ENCODE data around the gene ERBB4. TPM values are rescaled to one million over a fixed set of nuclear protein-coding genes. Genes with fewer than 3 reads are reported as not detected.

ERBB4 gene
- total RNA-seq, 2 donors from 2014 or later: not detected

DNA sequence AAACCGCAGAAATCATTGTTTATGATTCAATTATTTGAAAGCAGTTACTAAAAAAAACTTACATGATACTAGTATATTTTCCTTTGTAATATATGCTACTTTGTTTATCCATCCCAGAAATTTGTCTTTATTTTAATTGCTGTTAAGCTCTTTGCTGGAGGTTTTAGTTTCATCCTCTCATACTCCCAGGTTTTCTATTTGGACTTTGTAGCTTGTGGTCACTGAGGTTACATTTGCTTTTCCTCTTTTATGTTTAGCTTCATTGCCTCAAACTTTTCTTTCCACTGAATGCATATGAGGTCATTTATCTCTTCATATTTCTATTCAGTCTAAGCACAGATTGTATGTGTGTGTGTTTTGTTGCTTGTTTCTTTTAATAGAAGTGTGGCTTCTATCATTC lies 89.9 kb downstream of the ERBB4 start:
- no peaks in the 10 kb centered on the region for H3K27me3 Mint-ChIP-seq (ENCODE audit: low read depth)
- DNase-seq: no peak

DNA sequence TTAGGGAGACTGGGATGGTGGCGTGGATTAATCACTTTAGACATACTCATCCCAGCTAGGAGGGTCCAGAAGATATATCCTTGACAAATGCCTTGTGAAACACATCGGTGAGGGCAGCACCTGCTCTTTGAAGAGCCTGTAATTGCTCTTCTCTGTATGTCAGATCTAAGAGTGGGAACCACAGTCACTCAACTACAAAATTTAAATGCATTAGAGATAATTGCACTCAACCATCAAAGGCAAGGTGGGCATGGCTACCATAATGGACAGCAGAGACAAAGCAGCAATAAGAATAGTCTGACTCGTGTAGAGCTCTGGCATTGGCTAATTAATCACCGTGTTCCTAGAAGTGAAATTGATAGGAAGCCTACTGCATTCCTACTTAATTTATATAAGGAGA lies 96.8 kb downstream of the ERBB4 start:
- H3K4me3 Mint-ChIP-seq: no peak overlapping the region
- H3K27ac Mint-ChIP-seq: no peak overlapping the region
- no peaks in the 10 kb centered on the region for H3K36me3 Mint-ChIP-seq (ENCODE audit: insufficient read depth in 2 of 2)

More for the DNA sequence above, 89.9 kb downstream of the ERBB4 start:
- ATAC-seq (replicated peaks in 1 of 2): no peak
- Mint-ChIP-seq H3K4me1 (ENCODE audit: low read depth) (no peaks in the 10 kb centered on the region), H3K36me3 (ENCODE audit: insufficient read depth in 2 of 2) (no peaks in the 10 kb centered on the region), H3K27ac (no peak overlapping the region), H3K9me3 (no peaks in the 10 kb centered on the region), H3K4me3 (no peak overlapping the region)

DNA sequence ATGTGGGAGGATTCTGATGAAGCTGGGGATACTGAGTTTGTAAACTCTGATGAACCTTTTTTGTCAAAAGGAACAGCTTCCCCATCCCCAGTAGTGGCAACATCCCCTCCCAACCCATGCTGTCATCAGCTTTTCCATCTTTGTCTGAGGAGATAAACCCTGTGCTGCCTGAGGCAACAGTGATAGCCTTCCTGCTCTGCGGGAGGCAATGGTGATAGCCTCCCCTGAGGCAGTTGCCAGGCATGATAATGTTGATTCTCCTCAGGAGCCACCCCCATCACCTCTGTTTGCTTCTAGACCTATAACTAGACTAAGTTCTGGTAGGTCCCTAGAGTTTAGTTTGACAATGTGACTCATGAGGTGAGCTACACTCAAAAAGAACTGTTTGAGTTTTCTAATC lies 97.5 kb downstream of the ERBB4 start:
- no peak for DNase-seq
- Mint-ChIP-seq H3K9me3 (peaks cover 6 to 11% of the 10 kb centered on the region in 2 donors), H3K27ac (no peak overlapping the region), H3K27me3 (ENCODE audit: low read depth) (no peaks in the 10 kb centered on the region), H3K4me1 (ENCODE audit: low read depth) (no peaks in the 10 kb centered on the region), H3K4me3 (no peak overlapping the region), H3K36me3 (ENCODE audit: insufficient read depth in 2 of 2) (no peaks in the 10 kb centered on the region)
- ATAC-seq (replicated peaks in 1 of 2): no peak

More for the DNA sequence above, 96.8 kb downstream of the ERBB4 start:
- Mint-ChIP-seq H3K9me3 (peaks cover 6 to 11% of the 10 kb centered on the region in 2 donors), H3K4me1 (ENCODE audit: low read depth) (no peaks in the 10 kb centered on the region), H3K27me3 (ENCODE audit: low read depth) (no peaks in the 10 kb centered on the region)
- no peak for ATAC-seq (replicated peaks in 1 of 2)
- no peak for DNase-seq

DNA sequence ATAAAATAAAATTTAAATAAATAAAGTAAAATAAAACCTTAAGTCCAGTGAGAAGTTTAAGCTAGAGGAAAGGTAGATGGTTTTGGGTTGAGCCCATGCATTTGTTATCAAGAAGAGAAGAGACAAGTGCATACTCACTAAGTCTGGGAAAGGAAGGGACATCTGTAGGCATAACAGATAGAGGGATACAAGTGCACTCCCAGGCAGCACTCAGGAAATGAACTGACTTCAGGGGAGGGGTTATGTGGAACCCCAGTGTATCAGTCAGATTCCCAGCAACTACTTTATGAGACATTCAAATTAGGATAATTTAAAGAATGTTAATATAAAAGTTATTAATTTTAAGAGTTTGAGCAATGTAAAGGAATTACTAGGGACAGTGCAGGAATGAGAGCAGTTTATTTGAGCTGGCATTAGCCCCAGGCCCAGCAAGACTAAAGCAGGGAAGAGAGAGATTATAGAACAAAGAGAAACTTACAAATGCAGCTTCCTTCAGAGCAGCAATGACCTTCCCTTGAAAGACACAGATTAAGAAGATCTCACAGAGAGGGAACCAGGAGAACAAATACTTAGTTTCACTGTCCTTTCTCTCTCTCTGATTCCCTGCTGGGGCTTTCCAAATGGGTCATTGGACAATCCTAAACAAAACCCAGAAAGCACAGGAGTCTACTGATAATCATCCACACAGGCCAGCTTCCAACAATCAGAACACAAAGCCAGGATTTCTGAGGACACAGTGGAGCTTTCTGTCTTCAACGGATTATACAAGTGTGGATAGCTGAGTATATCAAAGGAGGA lies 109.7 kb downstream of the ERBB4 start:
- Mint-ChIP-seq H3K4me3 (no peak overlapping the region), H3K27me3 (ENCODE audit: low read depth) (no peaks in the 10 kb centered on the region), H3K4me1 (ENCODE audit: low read depth) (no peaks in the 10 kb centered on the region), H3K27ac (no peak overlapping the region), H3K36me3 (ENCODE audit: insufficient read depth in 2 of 2) (no peaks in the 10 kb centered on the region), H3K9me3 (peaks cover 1 to 4% of the 10 kb centered on the region in 2 donors)
- no peak for DNase-seq
- ATAC-seq (replicated peaks in 1 of 2): no peak

DNA sequence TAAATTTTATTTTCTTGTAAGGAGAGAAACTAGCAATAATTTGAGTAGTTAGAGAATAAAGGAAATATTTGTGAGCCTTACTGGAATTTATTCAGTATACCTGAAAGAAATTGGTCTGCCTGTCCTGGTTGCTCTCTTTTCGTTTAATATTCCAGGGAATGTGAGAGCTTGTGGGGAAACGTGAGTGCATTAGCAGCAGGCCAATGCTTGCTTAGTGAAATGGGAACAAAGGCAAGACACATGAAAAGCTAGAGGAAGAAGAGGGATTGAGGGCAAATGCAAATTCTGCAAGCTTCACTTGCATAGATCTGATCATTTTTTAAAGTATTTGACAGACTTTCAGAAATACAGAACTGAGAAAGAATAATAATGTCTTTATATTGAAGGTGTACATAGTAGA lies 111.0 kb downstream of the ERBB4 start:
- ATAC-seq (replicated peaks in 1 of 2) (no peak), DNase-seq (no peak)
- no peaks in the 10 kb centered on the region for H3K36me3 Mint-ChIP-seq (ENCODE audit: insufficient read depth in 2 of 2)
- H3K27me3 Mint-ChIP-seq (ENCODE audit: low read depth): no peaks in the 10 kb centered on the region
- H3K4me1 Mint-ChIP-seq (ENCODE audit: low read depth): no peaks in the 10 kb centered on the region
- no peak overlapping the region for H3K4me3 Mint-ChIP-seq
- peaks cover 1 to 4% of the 10 kb centered on the region in 2 donors for H3K9me3 Mint-ChIP-seq
- H3K27ac Mint-ChIP-seq: no peak overlapping the region

- no peaks in the 10 kb centered on the region for H3K36me3 Mint-ChIP-seq (ENCODE audit: insufficient read depth in 2 of 2)
- DNase-seq (no peak), ATAC-seq (replicated peaks in 1 of 2) (no peak)
- no peaks in the 10 kb centered on the region for H3K4me1 Mint-ChIP-seq (ENCODE audit: low read depth)
- H3K27ac Mint-ChIP-seq: no peak overlapping the region
- H3K27me3 Mint-ChIP-seq (ENCODE audit: low read depth): no peaks in the 10 kb centered on the region
- no peak overlapping the region for H3K4me3 Mint-ChIP-seq
- peaks cover 1 to 4% of the 10 kb centered on the region in 2 donors for H3K9me3 Mint-ChIP-seq
Observed at GRCh38 chr2:212426637-212427412, 111.8 kb downstream of the ERBB4 start.

GRCh38 chr2:212424082-212424481 lies 114.5 kb downstream of the ERBB4 start:
- H3K4me3 Mint-ChIP-seq: no peak overlapping the region
- peaks cover 0 to 1% of the 10 kb centered on the region in 2 donors for H3K9me3 Mint-ChIP-seq
- ATAC-seq (replicated peaks in 1 of 2) (no peak), DNase-seq (no peak)
- H3K4me1 Mint-ChIP-seq (ENCODE audit: low read depth): no peaks in the 10 kb centered on the region
- H3K27ac Mint-ChIP-seq: no peak overlapping the region
- H3K27me3 Mint-ChIP-seq (ENCODE audit: low read depth): no peaks in the 10 kb centered on the region
- no peaks in the 10 kb centered on the region for H3K36me3 Mint-ChIP-seq (ENCODE audit: insufficient read depth in 2 of 2)

- no peak overlapping the region for H3K4me3 Mint-ChIP-seq
- H3K27me3 Mint-ChIP-seq (ENCODE audit: low read depth): no peaks in the 10 kb centered on the region
- no peaks in the 10 kb centered on the region for H3K4me1 Mint-ChIP-seq (ENCODE audit: low read depth)
- no peak for DNase-seq
- peaks cover 0 to 1% of the 10 kb centered on the region in 2 donors for H3K9me3 Mint-ChIP-seq
- ATAC-seq (replicated peaks in 1 of 2): no peak
- no peaks in the 10 kb centered on the region for H3K36me3 Mint-ChIP-seq (ENCODE audit: insufficient read depth in 2 of 2)
- no peak overlapping the region for H3K27ac Mint-ChIP-seq
Observed at GRCh38 chr2:212423089-212423488, 115.5 kb downstream of the ERBB4 start.

- Mint-ChIP-seq H3K4me1 (ENCODE audit: low read depth) (no peaks in the 10 kb centered on the region), H3K9me3 (no peaks in the 10 kb centered on the region), H3K36me3 (ENCODE audit: insufficient read depth in 2 of 2) (no peaks in the 10 kb centered on the region), H3K27ac (no peak overlapping the region), H3K27me3 (ENCODE audit: low read depth) (no peaks in the 10 kb centered on the region), H3K4me3 (no peak overlapping the region)
- DNase-seq (no peak), ATAC-seq (replicated peaks in 1 of 2) (no peak)
Observed at GRCh38 chr2:212421556-212422334, 116.9 kb downstream of the ERBB4 start.

- no peak for DNase-seq
- no peak overlapping the region for H3K4me3 Mint-ChIP-seq
- no peaks in the 10 kb centered on the region for H3K27me3 Mint-ChIP-seq (ENCODE audit: low read depth)
- no peaks in the 10 kb centered on the region for H3K36me3 Mint-ChIP-seq (ENCODE audit: insufficient read depth in 2 of 2)
- ATAC-seq (replicated peaks in 1 of 2): no peak
- H3K9me3 Mint-ChIP-seq: peaks cover 0 to 1% of the 10 kb centered on the region in 2 donors
- H3K4me1 Mint-ChIP-seq (ENCODE audit: low read depth): no peaks in the 10 kb centered on the region
- H3K27ac Mint-ChIP-seq: no peak overlapping the region
Observed at GRCh38 chr2:212416086-212416485, 122.5 kb downstream of the ERBB4 start.

DNA sequence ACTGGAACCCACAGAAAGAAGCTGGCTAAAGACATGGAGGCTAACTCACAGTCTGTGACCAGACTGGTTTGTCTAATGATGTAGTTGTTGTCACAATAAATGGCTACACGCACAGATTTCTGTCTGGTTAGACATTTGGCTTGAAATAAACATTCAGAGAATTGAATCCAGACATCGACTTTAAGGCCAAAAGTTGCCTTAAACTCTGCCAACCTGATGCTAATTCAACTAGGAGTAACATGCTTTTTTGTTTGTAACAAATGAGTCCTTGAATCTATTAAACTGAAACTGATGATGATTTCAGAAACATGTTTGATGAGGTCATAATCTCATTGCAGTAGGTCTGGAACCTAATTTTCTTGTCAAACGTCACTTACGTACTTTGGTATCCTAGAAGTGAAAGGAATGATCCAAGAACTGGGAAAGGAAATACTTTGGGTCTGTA lies 123.8 kb downstream of the ERBB4 start:
- no peaks in the 10 kb centered on the region for H3K27me3 Mint-ChIP-seq (ENCODE audit: low read depth)
- no peaks in the 10 kb centered on the region for H3K4me1 Mint-ChIP-seq (ENCODE audit: low read depth)
- H3K27ac Mint-ChIP-seq: no peak overlapping the region
- H3K4me3 Mint-ChIP-seq: no peak overlapping the region
- ATAC-seq (replicated peaks in 1 of 2) (no peak), DNase-seq (no peak)
- peaks cover 0 to 1% of the 10 kb centered on the region in 2 donors for H3K9me3 Mint-ChIP-seq
- no peaks in the 10 kb centered on the region for H3K36me3 Mint-ChIP-seq (ENCODE audit: insufficient read depth in 2 of 2)

GRCh38 chr2:212409560-212409959 lies 129.0 kb downstream of the ERBB4 start:
- no peak for DNase-seq
- H3K4me3 Mint-ChIP-seq: no peak overlapping the region
- no peak overlapping the region for H3K27ac Mint-ChIP-seq
- ATAC-seq (replicated peaks in 1 of 2): no peak
- peaks cover 2 to 8% of the 10 kb centered on the region in 2 donors for H3K9me3 Mint-ChIP-seq
- no peaks in the 10 kb centered on the region for H3K27me3 Mint-ChIP-seq (ENCODE audit: low read depth)
- H3K4me1 Mint-ChIP-seq (ENCODE audit: low read depth): no peaks in the 10 kb centered on the region
- no peaks in the 10 kb centered on the region for H3K36me3 Mint-ChIP-seq (ENCODE audit: insufficient read depth in 2 of 2)

- Mint-ChIP-seq H3K27ac (no peak overlapping the region), H3K36me3 (ENCODE audit: insufficient read depth in 2 of 2) (no peaks in the 10 kb centered on the region), H3K4me1 (ENCODE audit: low read depth) (no peaks in the 10 kb centered on the region), H3K27me3 (ENCODE audit: low read depth) (no peaks in the 10 kb centered on the region), H3K4me3 (no peak overlapping the region), H3K9me3 (peaks cover 2 to 8% of the 10 kb centered on the region in 2 donors)
- ATAC-seq (replicated peaks in 1 of 2) (no peak), DNase-seq (no peak)
Observed at GRCh38 chr2:212408524-212408923, 130.1 kb downstream of the ERBB4 start.

All from activated T-cell treated with anti-CD3 and anti-CD28 coated beads, Interleukin-2, amount 50 U/mL, for 72 hours (primary cell).